AG04450 (cell line): Measurements from ENCODE around the gene C1orf21. TPM values are rescaled to one million over a fixed set of nuclear protein-coding genes. Genes with fewer than 3 reads are reported as not detected.
A peak's percentile ranks its signal among the peaks of the same experiment; 100 is the strongest.

Source experiments
- CTCF ChIA-PET: fragments of 300-600, 350-600 bp; formaldehyde crosslinking; extraction: SDS; loops from one replicate; lab custom pipeline; 2022; ENCODE audit warnings: antibody characterized with exemption, inconsistent platforms; lab: Charles Lee
- POLR2A ChIA-PET: fragments of 350-600 bp; formaldehyde crosslinking; extraction: SDS; loops from one replicate; lab custom pipeline; 2021; ENCODE audit warnings: antibody characterized with exemption, inconsistent platforms; lab: Yijun Ruan, JAX
- DNase-seq: peaks from one replicate; pipeline ENCODE4 v3.0.0-alpha.2; 2011; ENCODE audit warnings: low read depth, low spot score
- H3K27ac ChIP-seq: one replicate; pipeline ENCODE4 v1.5.1; 2012; ENCODE audit warnings: low read depth, low read length, control low read depth
- H3K27me3 ChIP-seq: one replicate; pipeline ENCODE4 v1.6.0; 2012; ENCODE audit warnings: low read length; ENCODE audit not compliant: control insufficient read depth, insufficient read depth
- H3K4me3 ChIP-seq: 2 replicates; pipeline ENCODE4 v1.5.1; 2011; ENCODE audit warnings: mild to moderate bottlenecking, low read depth, low read length, control low read depth
- H3K9me3 ChIP-seq: 2 replicates; pipeline ENCODE4 v1.5.1; 2012; ENCODE audit warnings: low read length; ENCODE audit not compliant: control insufficient read depth, insufficient read depth
- polyA plus RNA-seq: library from polyadenylated mRNA; depleted of rRNA; stranded (reverse); fragments of >200 nt; gene quantifications from 2 replicates; pipeline ENCODE4 v1.2.3, GENCODE V29; 2011
- TF ChIP-seq, protein P1 (sequence below): IDR thresholded peaks from 2 replicates; pipeline ENCODE4 v1.5.1; 2011; ENCODE audit warnings: low read depth, low read length, control low read depth, inconsistent platforms

The C1orf21 gene
- polyA plus RNA-seq, 1 experiment = 29.5 TPM

GRCh38 chr1:184388319-184388889, 1.6 kb downstream of the C1orf21 start:
- ChIA-PET CTCF (interaction anchor here (0.9 to 4.7 kb wide), 5 partner anchors 11 to 276 kb away, joined by 3 to 24 read pairs (median 6); no protein-coding TSS in a partner anchor), POLR2A (interaction anchor here (1.1 kb wide), 1 partner anchor 313 kb away, joined by 5 read pairs; no protein-coding TSS in a partner anchor)
- H3K27ac ChIP-seq = no peak overlapping the region
- peak overlapping the region; percentile 75 for H3K4me3 ChIP-seq
- peak; percentile 26 for DNase-seq
- H3K9me3 ChIP-seq = no peaks in the 10 kb centered on the region
- H3K27me3 ChIP-seq = no peaks in the 10 kb centered on the region
- TF ChIP-seq, protein P1, sequence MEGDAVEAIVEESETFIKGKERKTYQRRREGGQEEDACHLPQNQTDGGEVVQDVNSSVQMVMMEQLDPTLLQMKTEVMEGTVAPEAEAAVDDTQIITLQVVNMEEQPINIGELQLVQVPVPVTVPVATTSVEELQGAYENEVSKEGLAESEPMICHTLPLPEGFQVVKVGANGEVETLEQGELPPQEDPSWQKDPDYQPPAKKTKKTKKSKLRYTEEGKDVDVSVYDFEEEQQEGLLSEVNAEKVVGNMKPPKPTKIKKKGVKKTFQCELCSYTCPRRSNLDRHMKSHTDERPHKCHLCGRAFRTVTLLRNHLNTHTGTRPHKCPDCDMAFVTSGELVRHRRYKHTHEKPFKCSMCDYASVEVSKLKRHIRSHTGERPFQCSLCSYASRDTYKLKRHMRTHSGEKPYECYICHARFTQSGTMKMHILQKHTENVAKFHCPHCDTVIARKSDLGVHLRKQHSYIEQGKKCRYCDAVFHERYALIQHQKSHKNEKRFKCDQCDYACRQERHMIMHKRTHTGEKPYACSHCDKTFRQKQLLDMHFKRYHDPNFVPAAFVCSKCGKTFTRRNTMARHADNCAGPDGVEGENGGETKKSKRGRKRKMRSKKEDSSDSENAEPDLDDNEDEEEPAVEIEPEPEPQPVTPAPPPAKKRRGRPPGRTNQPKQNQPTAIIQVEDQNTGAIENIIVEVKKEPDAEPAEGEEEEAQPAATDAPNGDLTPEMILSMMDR = no peak

GRCh38 chr1:184388971-184389370, 2.1 kb downstream of the C1orf21 start:
- no peak overlapping the region for H3K27ac ChIP-seq
- H3K4me3 ChIP-seq = no peak overlapping the region; the same call in 1 of the 2 replicates
- H3K27me3 ChIP-seq = no peaks in the 10 kb centered on the region
- DNase-seq = no peak
- POLR2A ChIA-PET = interaction anchor here (1.1 kb wide), 1 partner anchor 314 kb away, joined by 5 read pairs; no protein-coding TSS in a partner anchor
- CTCF ChIA-PET = interaction anchor here (0.8 to 4.7 kb wide), 4 partner anchors 10 to 303 kb away, joined by 3 to 24 read pairs (median 5); no protein-coding TSS in a partner anchor
- TF ChIP-seq, protein P1 = no peak
- no peaks in the 10 kb centered on the region for H3K9me3 ChIP-seq

GRCh38 chr1:184389446-184389845, 2.6 kb downstream of the C1orf21 start:
- DNase-seq = no peak
- Histone ChIP-seq H3K4me3 (no peak overlapping the region), H3K27me3 (no peaks in the 10 kb centered on the region), H3K9me3 (no peaks in the 10 kb centered on the region), H3K27ac (no peak overlapping the region)
- POLR2A ChIA-PET = interaction anchor here (1.2 kb wide), 1 partner anchor 95 kb away, joined by 3 read pairs; no protein-coding TSS in a partner anchor
- TF ChIP-seq, protein P1 = no peak
- CTCF ChIA-PET = interaction anchor here (0.8 to 4.7 kb wide), 5 partner anchors 10 to 303 kb away, joined by 3 to 24 read pairs (median 4); no protein-coding TSS in a partner anchor

- ChIA-PET CTCF (no interaction called here), POLR2A (no interaction called here)
- no peak for DNase-seq
- Histone ChIP-seq H3K27me3 (no peaks in the 10 kb centered on the region), H3K4me3 (no peak overlapping the region), H3K9me3 (no peaks in the 10 kb centered on the region), H3K27ac (no peak overlapping the region)
- TF ChIP-seq, protein P1 = no peak
These were observed 4.1 kb downstream of the C1orf21 start for GRCh38 chr1:184390889-184391288.

DNA sequence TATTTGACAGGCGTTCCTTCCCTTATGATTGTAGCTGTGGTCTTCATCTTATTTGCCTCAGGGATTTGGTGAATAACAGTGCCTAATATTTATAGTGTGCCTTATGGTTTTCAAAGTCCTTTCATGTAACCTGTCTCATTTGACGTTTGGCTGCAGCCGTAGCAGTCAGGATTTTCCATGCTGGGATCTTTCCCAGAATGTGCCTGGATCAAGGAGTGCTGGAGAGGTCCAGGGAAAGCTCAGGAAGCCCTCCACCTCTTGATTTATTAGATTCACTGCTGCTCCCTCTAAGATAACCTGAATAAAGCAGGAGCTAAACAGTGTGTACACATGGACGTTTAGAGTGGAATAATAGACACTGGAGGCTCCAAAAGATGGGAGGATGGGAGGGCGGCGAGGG, 5.2 kb downstream of the C1orf21 start:
- no peak overlapping the region for H3K27ac ChIP-seq
- ChIA-PET CTCF (interaction anchor here (2.1 kb wide), 1 partner anchor 272 kb away, joined by 6 read pairs; no protein-coding TSS in a partner anchor), POLR2A (no interaction called here)
- H3K9me3 ChIP-seq = no peaks in the 10 kb centered on the region
- H3K27me3 ChIP-seq = no peaks in the 10 kb centered on the region
- no peak for DNase-seq
- H3K4me3 ChIP-seq = no peak overlapping the region
- TF ChIP-seq, protein P1 = no peak
